Pancreas (tissue), 10 donors: ENCODE measurements around the gene DACT3. TPM values are rescaled to one million over a fixed set of nuclear protein-coding genes. Genes with fewer than 3 reads are reported as not detected.

Experiments used
- ATAC-seq, 4 donors: fragments of 200-7000 bp; cut with Tn5 transposase; one replicate each; pipeline versions ENCODE4 v1.8.0 to v1.9.1; 2020; ENCODE audit warnings: mild to moderate bottlenecking in 4 of 4, moderate library complexity in 4 of 4
- DNase-seq, 6 donors: peaks; one replicate each; pipeline ENCODE4 v3.0.0-alpha.2; 2020
- FAIRE-seq: peaks from 2 replicates; lab custom pipeline; 2012; peaks lifted over from hg19 to GRCh38; lab: Jason Lieb, UNC
- H3K27ac ChIP-seq, 4 donors: fragments of 200-600 bp; sonication (generic); 1 replicate in 3 of 4; 2 replicates in 1 of 4; pipeline versions ENCODE4 v1.5.0 to v1.8.0; 2020
- H3K27me3 ChIP-seq, 4 donors: fragments of 200-600 bp; one replicate each; pipeline ENCODE4 v1.8.0; 2021
- H3K36me3 ChIP-seq, 3 donors: fragments of 200-600 bp; sonication (generic) in 1 of 3; one replicate each; pipeline versions ENCODE4 v1.5.0 to v1.8.0; 2020 to 2021
- H3K4me1 ChIP-seq, 3 donors: fragments of 200-600 bp; one replicate each; pipeline ENCODE4 v1.8.0; 2021
- H3K4me3 ChIP-seq, 4 donors: fragments of 200-600 bp; sonication (generic) in 2 of 4; one replicate each; pipeline versions ENCODE4 v1.5.0 to v1.8.0; 2020 to 2021
- H3K9me3 ChIP-seq, 4 donors: fragments of 200-600 bp; one replicate each; pipeline ENCODE4 v1.8.0; 2021
- CTCF ChIP-seq, 4 donors: fragments of 200-600 bp; sonication (generic) in 3 of 4; IDR thresholded peaks; one replicate each; pipeline versions ENCODE4 v1.5.0 to v1.8.0; 2021; ENCODE audit warnings: antibody characterized with exemption in 4 of 4
- WGBS, 2 donors: extraction: QIAGEN DNeasy Blood & Tissue Kit; methylation state at CpG; one replicate each; pipeline ENCODE4 v1.1.7; 2013; 5-methylcytosine and 5-hydroxymethylcytosine counted together
- intact Hi-C, 3 donors: fragments of 100-400 bp; cut with DNase I; formaldehyde crosslinking; loops; one replicate each; pipeline versions ENCODE4 v1.11.1 to v1.14.2; 2022
- microRNA-seq, 2 donors: library from miRNA; unstranded; fragments of <30 nt; microRNA quantifications; one replicate each; pipeline versions ENCODE4 to v1.1.0, GENCODE V29; 2019 to 2020
- polyA plus RNA-seq, 2 donors: library from polyadenylated mRNA; stranded (reverse); fragments of 200-250 nt; gene quantifications; one replicate each; pipeline ENCODE4 v1.2.3, GENCODE V29; 2013
- total RNA-seq, 6 donors: library from RNA; stranded (reverse); fragmentation: NEBNext Ultra II Directional in 4 of 6; extraction: Animal tissue kit (Norgen Biotek cat#: 25700) in 4 of 6; gene quantifications; one replicate each; pipeline versions ENCODE4 v1.2.1 to v1.2.4, GENCODE V29; 2021 to 2023
- donor health status: healthy with polysubstance abuse.
- donor health status: DM: no; HTN: no; CAD: no; lungs with moderate emphysema.
- donor health status: DM: no; HTN: no; CAD: no.
- donor health status: control.
- donor health status: control.
- donor health status: Bipolar disorder and iron deficiency.
- donor health status: DM: yes; HTN: yes; CAD: no.
- donor health status: DM: no; HTN: no; CAD: no.
- donor health status: DM: no; HTN: no; CAD: no.
- donor health status: DM: yes; HTN: yes; CAD: no.

Gene DACT3
- total and polyA plus RNA-seq, 8 donors = 0.24 to 1.7 (median 0.71) TPM

- Histone ChIP-seq H3K9me3 (no peaks in the 10 kb centered on the region), H3K27me3 (no peaks in the 10 kb centered on the region), H3K36me3 (peaks cover 0 to 3% (median 0%) of the 10 kb centered on the region in 3 donors), H3K4me1 (peaks cover 10 to 18% (median 15%) of the 10 kb centered on the region in 3 donors), H3K4me3 (peak overlapping the region; percentile 43 to 100 (median 94)), H3K27ac (peak overlapping the region; percentile 98 to 100 (median 100))
- FAIRE-seq (no peak), DNase-seq (peak; percentile 94 to 98 (median 98)), ATAC-seq (peak; percentile 82 to 89 (median 87))
- TF ChIP-seq CTCF (IDR thresholded peaks at IDR 0.05) = no peak
- 1% methylated on average over 74 to 93 of the region's 93 CpGs for WGBS, 2 donors
- intact Hi-C loops = no loop called here
Measured at GRCh38 chr19:46600384-46601317, 60.3 kb downstream of the DACT3 start.

- H3K9me3 ChIP-seq = no peaks in the 10 kb centered on the region
- peaks cover 10 to 18% (median 15%) of the 10 kb centered on the region in 3 donors for H3K4me1 ChIP-seq
- ATAC-seq = no peak
- DNase-seq = peak in 1 of 6 donors; percentile 15
- peak overlapping the region; percentile 98 to 100 (median 100) for H3K27ac ChIP-seq
- WGBS, 2 donors = 65 to 70% methylated on average over 9 of the region's 9 CpGs
- TF ChIP-seq CTCF (IDR thresholded peaks at IDR 0.05) = no peak
- H3K4me3 ChIP-seq = peak overlapping the region; percentile 43 to 100 (median 94)
- no peak for FAIRE-seq
- intact Hi-C loops = no loop called here
- no peaks in the 10 kb centered on the region for H3K36me3 ChIP-seq
- H3K27me3 ChIP-seq = no peaks in the 10 kb centered on the region
Measured at GRCh38 chr19:46599716-46600373, 61.1 kb downstream of the DACT3 start.

DNA sequence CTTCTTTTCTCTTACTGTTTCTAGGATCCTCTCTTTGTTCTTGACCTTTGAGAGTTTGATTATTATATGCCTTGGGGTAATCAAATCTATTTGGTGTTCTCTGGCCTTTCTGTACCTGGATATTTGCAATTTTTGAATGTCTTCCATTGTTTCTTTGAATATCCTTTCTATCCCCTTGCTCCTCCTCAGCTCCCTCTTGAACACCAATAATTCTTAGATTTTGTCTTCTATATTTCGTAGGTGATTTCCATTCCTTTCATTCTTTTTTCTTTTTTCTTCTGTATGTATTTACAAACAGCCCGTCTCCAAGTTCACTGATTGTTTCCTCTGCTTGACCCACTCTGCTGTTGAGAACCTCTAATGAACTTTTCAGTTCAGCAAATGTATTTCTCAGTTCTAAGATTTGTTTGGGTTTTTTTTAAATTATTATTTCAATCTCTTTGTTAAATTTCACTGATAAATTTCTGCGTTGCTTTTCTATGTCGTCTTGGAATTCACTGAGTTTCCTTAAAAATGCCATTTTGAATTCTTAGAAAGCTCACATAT is 62.5 kb downstream of the DACT3 start:
- no peak for DNase-seq
- TF ChIP-seq CTCF (IDR thresholded peaks at IDR 0.05) = no peak
- Histone ChIP-seq H3K9me3 (no peaks in the 10 kb centered on the region), H3K4me3 (no peak overlapping the region), H3K27ac (no peak overlapping the region), H3K36me3 (no peaks in the 10 kb centered on the region), H3K4me1 (peaks cover 3 to 7% (median 6%) of the 10 kb centered on the region in 3 donors), H3K27me3 (no peaks in the 10 kb centered on the region)
- intact Hi-C loops = no loop called here
- ATAC-seq = no peak
- WGBS, 2 donors = 92 to 98% methylated on average over 4 of the region's 4 CpGs
- FAIRE-seq = no peak

Small RNA genes lying within 50 kb of the gene (microRNA-seq; reads per million reads assigned to microRNA genes)
- 1.8 to 2.3 reads per million in 2 donors for gene MIR320E

Other genes with a start within 250 kb of the DACT3 start
- gene CCDC8, start 247.6 kb downstream of the DACT3 start, total RNA-seq = 10 to 100 TPM in 5 of 6 donors, 1 to 10 TPM in 1; 9.9 to 22.0 (median 12.6) TPM
- 10 to 100 TPM in 1 of 2 donors, 1 to 10 TPM in 1; 8.2 to 11.3 TPM for gene CCDC8, start 247.6 kb downstream of the DACT3 start, polyA plus RNA-seq
- gene PNMA8C, start 232.2 kb downstream of the DACT3 start, total RNA-seq = under 1 TPM in 4 of 6 donors, not detected in 2; 0.08 to 0.28 (median 0.12) TPM
- gene PNMA8C, start 232.2 kb downstream of the DACT3 start, polyA plus RNA-seq = under 1 TPM; 0.15 to 0.61 TPM
- gene PNMA8A, start 189.6 kb downstream of the DACT3 start, total RNA-seq = 1 to 10 TPM; 2.4 to 8.0 (median 5.8) TPM
- 1 to 10 TPM; 2.4 to 8.9 TPM for gene PNMA8A, start 189.6 kb downstream of the DACT3 start, polyA plus RNA-seq
- gene PNMA8B, start 165.3 kb downstream of the DACT3 start, total RNA-seq = 1 to 10 TPM in 2 of 6 donors, under 1 TPM in 4; 0.47 to 1.4 (median 0.68) TPM
- gene PNMA8B, start 165.3 kb downstream of the DACT3 start, polyA plus RNA-seq = 1 to 10 TPM; 1.1 to 1.2 TPM
- gene CALM3, start 59.9 kb downstream of the DACT3 start, total RNA-seq = 100 to 1,000 TPM in 1 of 6 donors, 10 to 100 TPM in 5; 59.6 to 127 (median 83.3) TPM
- 10 to 100 TPM; 86.6 to 95.5 TPM for gene CALM3, start 59.9 kb downstream of the DACT3 start, polyA plus RNA-seq
- gene PTGIR, start 36.1 kb downstream of the DACT3 start, total RNA-seq = 1 to 10 TPM in 4 of 6 donors, under 1 TPM in 2; 0.56 to 4.6 (median 1.6) TPM
- gene PTGIR, start 36.1 kb downstream of the DACT3 start, polyA plus RNA-seq = 1 to 10 TPM; 3.5 TPM
- gene GNG8, start 25.0 kb downstream of the DACT3 start, total RNA-seq = not detected
- not detected for gene GNG8, start 25.0 kb downstream of the DACT3 start, polyA plus RNA-seq
- 10 to 100 TPM; 13.8 to 33.5 (median 20.4) TPM for gene PRKD2, start 55.9 kb upstream of the DACT3 start, total RNA-seq
- 10 to 100 TPM; 61.1 to 90.3 TPM for gene PRKD2, start 55.9 kb upstream of the DACT3 start, polyA plus RNA-seq
- 1 to 10 TPM; 5.0 to 9.4 (median 6.5) TPM for gene FKRP, start 84.9 kb upstream of the DACT3 start, total RNA-seq
- gene FKRP, start 84.9 kb upstream of the DACT3 start, polyA plus RNA-seq = 10 to 100 TPM; 16.6 to 17.4 TPM
- gene STRN4, start 85.3 kb upstream of the DACT3 start, total RNA-seq = 10 to 100 TPM; 26.4 to 43.5 (median 32.6) TPM
- gene STRN4, start 85.3 kb upstream of the DACT3 start, polyA plus RNA-seq = 10 to 100 TPM; 43.4 to 48.0 TPM
- gene SLC1A5, start 127.4 kb upstream of the DACT3 start, total RNA-seq = 100 to 1,000 TPM in 1 of 6 donors, 10 to 100 TPM in 4, 1 to 10 TPM in 1; 9.6 to 148 (median 15.9) TPM
- 10 to 100 TPM in 1 of 2 donors, 1 to 10 TPM in 1; 8.6 to 13.9 TPM for gene SLC1A5, start 127.4 kb upstream of the DACT3 start, polyA plus RNA-seq
- gene AP2S1, start 189.7 kb upstream of the DACT3 start, total RNA-seq = 10 to 100 TPM; 34.5 to 50.9 (median 39.3) TPM
- 10 to 100 TPM; 46.4 to 48.2 TPM for gene AP2S1, start 189.7 kb upstream of the DACT3 start, polyA plus RNA-seq
- 10 to 100 TPM; 14.6 to 26.8 (median 19.9) TPM for gene ARHGAP35, start 199.8 kb upstream of the DACT3 start, total RNA-seq
- 10 to 100 TPM in 1 of 2 donors, 1 to 10 TPM in 1; 8.4 to 12.7 TPM for gene ARHGAP35, start 199.8 kb upstream of the DACT3 start, polyA plus RNA-seq